Loucy (cell line): ENCODE results near the gene ODF2.

ENCODE experiments used
- EZH2phosphoT487 ChIP-seq: fragments of 200-600 bp; IDR thresholded peaks from 2 replicates; pipeline ENCODE4 v1.6.1; 2018; ENCODE audit warnings: antibody characterized with exemption, mild to moderate bottlenecking, moderate library complexity, borderline replicate concordance
- TF ChIP-seq, protein P1 (sequence below): fragments of 200-600 bp; sonication (generic); conservative IDR thresholded peaks from 2 replicates; pipeline ENCODE4 v1.5.1; 2014; ENCODE audit warnings: mild to moderate bottlenecking, antibody characterized with exemption, low read length

DNA sequence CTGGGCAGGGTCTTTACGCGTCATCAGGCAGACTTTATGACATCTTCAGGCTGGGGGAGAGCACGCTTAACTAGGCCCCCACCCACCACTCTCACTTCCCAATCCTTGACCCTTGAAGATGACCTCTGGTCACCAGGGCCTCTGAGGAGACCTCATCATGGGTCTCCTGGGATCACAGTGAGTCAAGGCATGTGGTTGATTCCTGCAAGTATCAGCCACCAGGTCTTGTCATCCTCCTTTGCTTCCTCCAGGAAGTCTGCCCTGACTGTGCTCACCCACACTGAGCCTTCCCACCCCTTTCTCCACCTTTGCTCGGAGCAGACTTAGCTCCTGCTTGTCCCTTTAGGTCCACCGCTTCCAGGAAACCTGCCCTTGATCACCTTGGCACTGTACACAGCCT is 17.3 kb downstream of the ODF2 start:
- TF ChIP-seq, protein P1, sequence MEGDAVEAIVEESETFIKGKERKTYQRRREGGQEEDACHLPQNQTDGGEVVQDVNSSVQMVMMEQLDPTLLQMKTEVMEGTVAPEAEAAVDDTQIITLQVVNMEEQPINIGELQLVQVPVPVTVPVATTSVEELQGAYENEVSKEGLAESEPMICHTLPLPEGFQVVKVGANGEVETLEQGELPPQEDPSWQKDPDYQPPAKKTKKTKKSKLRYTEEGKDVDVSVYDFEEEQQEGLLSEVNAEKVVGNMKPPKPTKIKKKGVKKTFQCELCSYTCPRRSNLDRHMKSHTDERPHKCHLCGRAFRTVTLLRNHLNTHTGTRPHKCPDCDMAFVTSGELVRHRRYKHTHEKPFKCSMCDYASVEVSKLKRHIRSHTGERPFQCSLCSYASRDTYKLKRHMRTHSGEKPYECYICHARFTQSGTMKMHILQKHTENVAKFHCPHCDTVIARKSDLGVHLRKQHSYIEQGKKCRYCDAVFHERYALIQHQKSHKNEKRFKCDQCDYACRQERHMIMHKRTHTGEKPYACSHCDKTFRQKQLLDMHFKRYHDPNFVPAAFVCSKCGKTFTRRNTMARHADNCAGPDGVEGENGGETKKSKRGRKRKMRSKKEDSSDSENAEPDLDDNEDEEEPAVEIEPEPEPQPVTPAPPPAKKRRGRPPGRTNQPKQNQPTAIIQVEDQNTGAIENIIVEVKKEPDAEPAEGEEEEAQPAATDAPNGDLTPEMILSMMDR: no peak
- no peak for TF ChIP-seq EZH2phosphoT487
